ENCODE data around the gene COL8A1. TPM values are rescaled to one million over a fixed set of nuclear protein-coding genes. Genes with fewer than 3 reads are reported as not detected.

The COL8A1 gene
- total RNA-seq, 1 donor from 2014 or later: 5.6 TPM

GRCh38 chr3:99710094-99710493, 71.7 kb downstream of the COL8A1 start:
- no peaks in the 10 kb centered on the region for H3K9me3 Mint-ChIP-seq (ENCODE audit: unreplicated experiment)

GRCh38 chr3:99711351-99711750, 73.0 kb downstream of the COL8A1 start:
- TF ChIP-seq CTCF (IDR thresholded peaks at IDR 0.05; ENCODE audit: unreplicated experiment): no peak
- Mint-ChIP-seq H3K27me3 (ENCODE audit: unreplicated experiment) (no peaks in the 10 kb centered on the region), H3K27ac (ENCODE audit: unreplicated experiment) (no peak overlapping the region), H3K4me3 (ENCODE audit: unreplicated experiment) (no peak overlapping the region), H3K9me3 (ENCODE audit: unreplicated experiment) (no peaks in the 10 kb centered on the region), H3K4me1 (ENCODE audit: unreplicated experiment) (peaks cover 3% of the 10 kb centered on the region), H3K36me3 (ENCODE audit: low read depth, unreplicated experiment) (no peaks in the 10 kb centered on the region)
- DNase-seq (ENCODE audit: low spot score): no peak

More at GRCh38 chr3:99710094-99710493, 71.7 kb downstream of the COL8A1 start:
- no peak for TF ChIP-seq CTCF (IDR thresholded peaks at IDR 0.05; ENCODE audit: unreplicated experiment)
- Mint-ChIP-seq H3K27me3 (ENCODE audit: unreplicated experiment) (no peaks in the 10 kb centered on the region), H3K27ac (ENCODE audit: unreplicated experiment) (no peak overlapping the region), H3K4me3 (ENCODE audit: unreplicated experiment) (no peak overlapping the region), H3K36me3 (ENCODE audit: low read depth, unreplicated experiment) (no peaks in the 10 kb centered on the region), H3K4me1 (ENCODE audit: unreplicated experiment) (peaks cover 2% of the 10 kb centered on the region)
- no peak for DNase-seq (ENCODE audit: low spot score)

- Mint-ChIP-seq H3K36me3 (ENCODE audit: low read depth, unreplicated experiment) (no peaks in the 10 kb centered on the region), H3K4me3 (ENCODE audit: unreplicated experiment) (no peak overlapping the region), H3K27ac (ENCODE audit: unreplicated experiment) (no peak overlapping the region), H3K4me1 (ENCODE audit: unreplicated experiment) (peaks cover 3% of the 10 kb centered on the region), H3K27me3 (ENCODE audit: unreplicated experiment) (no peaks in the 10 kb centered on the region), H3K9me3 (ENCODE audit: unreplicated experiment) (no peaks in the 10 kb centered on the region)
- DNase-seq (ENCODE audit: low spot score): no peak
- TF ChIP-seq CTCF (IDR thresholded peaks at IDR 0.05; ENCODE audit: unreplicated experiment): no peak
Observed at GRCh38 chr3:99712291-99712954, 74.0 kb downstream of the COL8A1 start.

GRCh38 chr3:99713440-99713839, 75.0 kb downstream of the COL8A1 start:
- no peak for TF ChIP-seq CTCF (IDR thresholded peaks at IDR 0.05; ENCODE audit: unreplicated experiment)
- DNase-seq (ENCODE audit: low spot score): no peak
- Mint-ChIP-seq H3K9me3 (ENCODE audit: unreplicated experiment) (no peaks in the 10 kb centered on the region), H3K4me1 (ENCODE audit: unreplicated experiment) (peaks cover 3% of the 10 kb centered on the region), H3K4me3 (ENCODE audit: unreplicated experiment) (no peak overlapping the region), H3K36me3 (ENCODE audit: low read depth, unreplicated experiment) (no peaks in the 10 kb centered on the region), H3K27me3 (ENCODE audit: unreplicated experiment) (no peaks in the 10 kb centered on the region), H3K27ac (ENCODE audit: unreplicated experiment) (no peak overlapping the region)

GRCh38 chr3:99714146-99714545, 75.8 kb downstream of the COL8A1 start:
- DNase-seq (ENCODE audit: low spot score): no peak
- Mint-ChIP-seq H3K4me1 (ENCODE audit: unreplicated experiment) (peaks cover 3% of the 10 kb centered on the region), H3K27ac (ENCODE audit: unreplicated experiment) (no peak overlapping the region), H3K9me3 (ENCODE audit: unreplicated experiment) (no peaks in the 10 kb centered on the region), H3K36me3 (ENCODE audit: low read depth, unreplicated experiment) (no peaks in the 10 kb centered on the region), H3K4me3 (ENCODE audit: unreplicated experiment) (no peak overlapping the region), H3K27me3 (ENCODE audit: unreplicated experiment) (no peaks in the 10 kb centered on the region)
- no peak for TF ChIP-seq CTCF (IDR thresholded peaks at IDR 0.05; ENCODE audit: unreplicated experiment)

Measured in endothelial cell (in vitro differentiated cells).